Stimulated activated CD4-positive, alpha-beta T cell treated with anti-CD3 and anti-CD28 coated beads, Interleukin-2, amount 100 ng/mL, for 24 hours (primary cell): ENCODE data around the gene ZNF280D.
"Not testable (repeated sequence)": the region's sequence is repeated elsewhere in the genome, so short reads cannot be mapped to it uniquely, and the experiment has no call there.

Experiments used
- DNase-seq, 2 donors: peaks; one replicate each; pipeline ENCODE4 v3.0.0-alpha.2; 2020

ZNF280D gene, protein sequence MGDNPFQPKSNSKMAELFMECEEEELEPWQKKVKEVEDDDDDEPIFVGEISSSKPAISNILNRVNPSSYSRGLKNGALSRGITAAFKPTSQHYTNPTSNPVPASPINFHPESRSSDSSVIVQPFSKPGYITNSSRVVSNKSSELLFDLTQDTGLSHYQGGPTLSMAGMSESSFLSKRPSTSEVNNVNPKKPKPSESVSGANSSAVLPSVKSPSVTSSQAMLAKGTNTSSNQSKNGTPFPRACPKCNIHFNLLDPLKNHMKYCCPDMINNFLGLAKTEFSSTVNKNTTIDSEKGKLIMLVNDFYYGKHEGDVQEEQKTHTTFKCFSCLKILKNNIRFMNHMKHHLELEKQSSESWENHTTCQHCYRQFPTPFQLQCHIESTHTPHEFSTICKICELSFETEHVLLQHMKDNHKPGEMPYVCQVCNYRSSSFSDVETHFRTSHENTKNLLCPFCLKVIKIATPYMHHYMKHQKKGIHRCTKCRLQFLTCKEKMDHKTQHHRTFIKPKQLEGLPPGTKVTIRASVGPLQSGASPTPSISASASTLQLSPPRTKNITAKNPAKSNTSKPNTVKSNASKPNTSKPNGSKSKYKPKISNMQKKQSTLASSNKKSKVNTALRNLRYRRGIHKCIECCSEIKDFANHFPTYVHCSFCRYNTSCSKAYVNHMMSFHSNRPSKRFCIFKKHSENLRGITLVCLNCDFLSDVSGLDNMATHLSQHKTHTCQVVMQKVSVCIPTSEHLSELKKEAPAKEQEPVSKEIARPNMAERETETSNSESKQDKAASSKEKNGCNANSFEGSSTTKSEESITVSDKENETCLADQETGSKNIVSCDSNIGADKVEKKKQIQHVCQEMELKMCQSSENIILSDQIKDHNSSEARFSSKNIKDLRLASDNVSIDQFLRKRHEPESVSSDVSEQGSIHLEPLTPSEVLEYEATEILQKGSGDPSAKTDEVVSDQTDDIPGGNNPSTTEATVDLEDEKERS

DNA sequence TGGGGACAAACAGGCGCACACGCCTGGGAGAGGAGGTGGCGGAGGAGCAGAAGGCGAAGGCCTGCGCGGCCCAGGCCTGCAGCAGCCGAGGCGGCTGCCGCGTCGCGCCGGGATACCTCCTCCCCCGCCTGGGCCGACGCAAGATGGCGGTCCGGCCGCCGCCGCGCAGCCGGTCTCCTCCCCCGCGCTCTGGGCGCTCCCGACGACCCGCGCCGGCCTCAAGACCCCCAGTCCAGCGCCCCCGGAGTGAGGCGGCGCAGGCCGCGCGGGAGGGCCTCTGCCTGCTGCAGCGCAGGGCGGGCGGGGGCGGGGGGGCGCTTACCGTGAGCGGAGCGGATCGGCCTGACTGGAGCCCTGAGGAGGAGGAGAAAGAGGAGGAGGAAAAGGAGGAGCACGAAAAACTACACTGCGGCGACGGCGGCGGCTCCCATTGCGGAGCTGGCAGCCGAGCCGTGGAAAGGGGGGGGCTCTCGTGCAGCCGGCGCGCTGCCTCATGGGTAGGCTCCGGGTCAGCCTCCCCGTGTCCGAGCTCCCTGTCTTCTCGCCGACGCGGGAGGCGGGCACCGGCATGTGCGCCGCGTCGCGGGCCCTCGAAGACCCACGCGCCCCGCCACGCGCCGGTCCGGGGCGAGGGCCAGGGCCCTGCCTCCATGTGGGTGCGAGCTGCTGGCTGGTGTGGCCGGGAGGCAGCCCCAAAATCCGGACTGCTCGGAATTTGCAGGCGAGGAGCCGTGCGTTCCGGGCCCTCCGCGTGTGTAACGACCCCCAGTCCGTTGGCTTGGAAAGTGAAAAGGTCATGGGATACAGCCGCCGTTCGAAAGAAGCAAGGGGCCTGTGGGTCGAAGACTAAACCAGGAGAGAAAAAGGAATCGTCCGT, at the start of gene ZNF280D:
TSS of gene ZNF280D (minus strand) at position 374 of the 877 bp plus-strand sequence. CDS start 26,400 bp downstream, outside the sequence.
- peak; percentile 80 to 81 for DNase-seq

DNA sequence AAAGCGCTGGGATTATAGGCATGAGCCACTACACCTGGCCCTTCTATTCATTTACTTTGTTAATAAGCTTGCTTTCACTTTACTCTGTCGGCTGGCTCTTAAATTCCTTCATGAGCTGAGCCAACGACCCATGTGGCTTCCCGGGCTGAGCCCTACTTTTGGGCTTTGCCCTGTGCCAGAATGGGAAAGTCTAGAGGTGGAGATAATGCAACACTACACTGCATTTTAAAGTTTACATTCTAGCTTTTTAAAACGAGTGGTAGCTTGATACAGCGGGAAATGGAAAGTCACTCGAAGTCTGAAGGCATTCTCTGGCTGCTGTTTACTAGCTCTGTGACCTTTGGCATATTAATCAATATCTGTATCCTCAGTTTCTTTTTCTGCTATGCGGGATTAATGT, 49.0 kb upstream of the ZNF280D start:
- DNase-seq, result no peak

DNA sequence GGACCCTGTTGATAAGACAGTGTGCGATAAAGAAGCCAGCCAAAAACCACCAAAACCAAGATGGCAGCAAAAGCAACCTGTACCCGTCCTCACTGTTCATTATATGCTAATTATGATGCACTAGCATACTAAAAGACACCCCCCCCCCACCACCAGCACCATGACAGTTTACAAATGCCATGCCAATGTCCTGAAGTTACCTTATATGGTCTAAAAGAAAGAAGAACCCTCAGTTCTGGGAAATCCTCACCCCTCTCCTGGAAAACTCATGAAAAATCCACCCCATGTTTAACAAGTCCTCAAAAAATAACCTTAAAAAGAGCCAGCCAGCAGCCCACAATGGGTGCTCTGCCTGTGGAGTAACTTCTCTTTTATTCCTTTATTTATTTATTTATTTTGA, 48.4 kb upstream of the ZNF280D start:
- DNase-seq, result no peak

DNA sequence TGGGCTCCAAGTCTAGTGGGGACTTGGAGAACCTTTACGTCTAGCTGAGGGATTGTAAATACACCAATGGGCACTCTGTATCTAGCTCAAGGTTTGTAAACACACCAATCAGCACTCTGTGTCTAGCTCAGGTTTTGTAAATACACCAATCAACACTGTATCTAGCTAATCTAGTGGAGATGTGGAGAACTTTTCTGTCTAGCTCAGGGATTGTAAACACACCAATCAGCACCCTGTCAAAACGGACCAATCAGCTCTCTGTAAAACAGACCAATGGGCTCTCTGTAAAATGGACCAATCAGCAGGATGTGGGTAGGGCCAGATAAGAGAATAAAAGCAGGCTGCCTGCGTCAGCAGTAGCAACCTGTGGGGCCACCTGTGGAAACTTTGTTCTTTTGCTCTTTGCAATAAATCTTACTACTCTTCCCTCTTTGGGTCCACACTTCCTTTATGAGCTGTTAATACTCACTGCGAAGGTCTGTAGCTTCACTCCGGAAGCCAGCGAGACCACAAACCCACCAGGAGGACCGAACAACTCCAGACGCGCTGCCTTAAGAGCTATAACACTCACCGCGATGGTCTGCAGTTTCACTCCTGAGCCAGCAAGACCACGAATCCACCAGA, 46.9 kb upstream of the ZNF280D start:
- peak in 1 of 2 donors; percentile 8 for DNase-seq

DNA sequence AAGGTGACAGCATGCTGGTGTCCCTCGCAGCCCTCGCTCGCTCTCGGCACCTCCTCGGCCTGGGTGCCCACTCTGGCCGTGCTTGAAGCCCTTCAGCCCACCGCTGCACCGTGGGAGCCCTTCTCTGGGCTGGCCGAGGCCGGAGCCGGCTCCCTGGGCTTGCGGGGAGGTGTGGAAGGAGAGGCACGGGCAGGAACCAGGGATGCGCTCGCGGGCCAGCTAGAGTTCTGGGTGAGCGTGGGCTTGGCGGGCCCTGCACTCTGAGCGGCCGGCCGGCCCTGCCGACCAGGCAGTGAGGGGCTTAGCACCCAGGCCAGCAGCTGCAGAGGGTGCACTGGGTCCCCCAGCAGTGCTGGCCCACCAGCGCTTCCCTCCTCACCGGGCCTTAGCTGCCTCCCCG, 46.1 kb upstream of the ZNF280D start:
- DNase-seq, result not testable (repeated sequence)

DNA sequence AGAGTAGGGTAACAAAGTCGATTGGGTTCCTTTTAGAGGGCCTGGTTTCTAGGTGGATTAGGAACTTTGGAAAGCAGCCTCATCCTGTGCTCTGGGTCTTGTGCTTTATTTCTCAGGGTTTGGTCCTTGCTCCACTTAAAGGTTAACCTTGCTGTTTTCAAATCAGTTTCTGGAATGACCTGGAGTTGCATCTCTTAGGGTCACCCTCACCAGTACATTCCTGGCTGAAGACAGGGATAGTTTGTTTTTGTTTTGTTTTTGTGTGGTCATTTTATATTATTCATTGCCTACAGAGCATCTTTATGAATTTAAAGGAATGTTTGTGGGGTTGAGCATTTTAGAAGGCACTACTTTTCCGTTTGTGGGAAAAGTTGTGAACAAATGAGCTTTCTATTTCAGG, 45.5 kb upstream of the ZNF280D start:
- no peak for DNase-seq

DNA sequence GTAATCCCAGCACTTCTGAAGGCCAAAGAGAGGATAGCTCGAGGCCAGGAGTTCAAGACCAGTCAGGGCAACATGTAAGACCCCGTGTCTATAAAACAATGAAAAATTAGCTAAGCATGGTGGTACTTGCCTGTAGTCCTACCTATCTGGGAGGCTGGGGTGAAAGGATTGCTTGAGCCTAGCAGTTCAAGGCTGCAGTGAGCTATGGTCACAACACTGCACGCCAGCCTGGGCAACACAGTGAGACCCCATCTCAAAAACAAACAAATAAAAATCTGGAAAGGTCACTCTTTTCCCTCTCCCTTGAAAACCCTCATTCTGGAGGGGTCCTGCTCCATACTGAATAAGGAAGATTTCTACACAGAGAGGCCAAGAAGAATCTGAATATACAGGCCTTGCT, 43.5 kb upstream of the ZNF280D start:
- DNase-seq, result no peak

DNA sequence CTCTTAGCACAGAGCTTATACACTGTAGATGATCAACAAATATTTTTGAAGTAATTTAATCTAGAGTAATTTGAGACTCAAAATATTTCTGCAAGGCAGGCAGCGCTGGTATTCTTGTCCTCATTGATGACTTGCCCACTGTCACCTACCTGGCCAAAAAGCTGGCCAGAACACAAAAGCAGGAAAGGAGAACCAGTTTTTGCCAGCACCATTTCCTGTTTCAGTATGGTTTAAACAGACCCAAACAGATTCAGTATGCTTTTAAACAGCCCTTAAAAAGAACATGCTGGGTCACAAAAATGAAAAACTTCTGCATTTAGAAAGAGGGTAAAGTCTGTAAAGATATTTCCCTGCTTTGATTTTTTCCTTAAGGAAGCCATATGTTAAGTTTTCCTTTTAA, 42.3 kb upstream of the ZNF280D start:
- DNase-seq, result no peak

DNA sequence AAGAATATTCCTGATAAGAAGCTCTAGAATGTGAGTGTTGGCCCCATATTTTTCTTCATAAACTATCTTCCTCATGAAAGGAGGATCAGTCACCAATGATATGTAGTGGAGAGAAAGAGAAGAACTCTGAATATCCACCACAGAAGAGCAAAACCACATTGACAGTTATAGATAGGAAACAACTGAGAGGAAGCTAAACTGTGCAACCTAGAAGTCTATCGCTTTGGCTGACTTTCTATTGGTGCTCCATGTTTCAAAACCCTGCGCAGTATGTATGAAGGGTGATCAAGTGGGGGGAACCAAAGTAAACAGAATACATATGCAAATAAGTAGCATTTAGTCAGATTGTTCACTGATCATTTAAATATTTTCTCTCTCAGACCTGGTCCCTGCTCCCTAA, 41.0 kb upstream of the ZNF280D start:
- DNase-seq, result no peak

DNA sequence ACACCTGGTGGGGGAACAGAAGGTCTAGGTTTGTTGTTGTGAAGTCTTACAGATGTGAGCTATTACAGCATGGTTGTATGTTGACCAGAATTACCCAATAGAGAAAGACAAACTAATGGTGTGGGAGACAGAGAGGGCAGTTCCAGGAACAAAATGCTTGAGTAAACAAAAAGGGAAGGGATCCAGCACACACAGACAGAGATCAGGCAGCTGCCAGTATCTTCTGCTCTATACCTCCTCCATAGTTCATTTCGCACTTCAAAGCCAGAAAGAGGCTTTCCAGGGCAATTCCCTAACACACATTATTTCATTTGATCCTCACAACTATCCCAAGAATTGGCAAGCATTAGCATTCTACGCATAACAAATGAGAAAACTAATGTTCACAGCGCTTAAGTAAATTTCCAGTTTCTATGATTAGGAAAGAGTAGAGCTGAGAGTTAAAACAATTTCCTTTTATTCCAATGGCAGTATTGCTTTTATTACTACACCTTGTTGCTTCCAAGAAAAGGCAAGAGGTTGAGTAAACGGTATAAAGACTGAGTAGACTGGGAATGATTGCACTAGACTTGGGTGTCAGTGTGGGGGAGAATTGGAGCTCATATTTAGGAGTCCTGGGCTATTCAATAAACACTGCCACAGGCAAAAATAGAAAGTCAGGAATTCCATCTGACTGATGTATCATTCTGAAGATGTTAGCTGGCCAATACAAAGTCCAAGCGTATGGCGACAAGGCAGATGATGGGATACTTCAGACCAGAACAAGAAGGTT, 39.7 kb upstream of the ZNF280D start:
- DNase-seq, result no peak

DNA sequence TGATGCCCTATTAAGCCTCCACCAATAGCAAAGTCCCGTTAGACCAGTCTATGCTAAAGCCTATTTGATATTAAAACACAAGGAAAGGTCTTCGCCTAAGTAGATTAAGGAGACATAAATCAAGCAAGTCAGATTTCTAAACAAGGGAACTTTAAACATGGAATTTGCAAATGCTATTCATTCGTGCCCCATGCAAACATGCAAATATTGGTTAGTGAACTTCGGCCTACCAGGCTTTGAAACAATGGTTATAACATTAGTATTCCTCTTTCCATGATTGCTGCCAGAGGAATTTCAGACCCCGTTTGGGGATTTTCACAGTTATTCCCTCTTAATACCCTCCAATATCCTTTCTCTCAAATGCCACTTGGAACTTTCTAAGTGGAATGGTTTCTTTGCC, 36.9 kb upstream of the ZNF280D start:
- no peak for DNase-seq

DNA sequence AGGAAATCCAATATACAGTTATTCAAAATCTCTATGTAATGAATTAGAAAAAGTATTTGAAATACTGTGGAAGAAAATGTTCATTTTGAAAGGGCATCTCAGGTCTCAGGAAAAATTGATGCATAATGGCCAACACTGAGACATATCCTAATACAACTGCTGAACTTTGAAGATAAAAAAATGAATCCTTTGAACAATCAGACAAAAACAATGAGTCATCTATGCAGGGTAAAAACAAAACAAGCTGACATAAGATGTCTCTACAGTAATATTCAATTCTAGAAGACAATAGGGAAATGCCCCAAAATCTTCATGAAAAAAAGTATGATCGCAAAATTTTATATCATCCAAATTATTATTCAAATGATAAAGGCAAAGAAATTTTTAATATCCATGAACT, 34.0 kb upstream of the ZNF280D start:
- no peak for DNase-seq

DNA sequence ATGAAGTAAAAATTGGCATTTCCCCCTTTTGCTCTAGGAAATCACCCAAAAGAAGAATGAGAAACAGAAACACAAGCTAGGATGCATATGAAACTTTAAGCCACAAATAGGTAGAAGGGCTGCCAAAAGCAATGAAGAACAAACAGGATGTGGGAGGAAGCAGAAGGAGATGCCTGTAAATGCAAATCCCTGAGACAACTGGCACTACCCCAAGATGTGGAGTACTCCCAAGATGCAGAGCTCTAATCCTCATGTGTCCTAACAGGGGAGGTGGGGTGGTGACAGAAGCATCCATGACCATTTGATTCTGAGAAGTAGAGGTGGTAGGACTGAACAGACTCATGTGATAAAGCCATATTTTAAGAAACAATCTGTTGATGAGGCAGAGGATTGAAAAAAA, 31.9 kb upstream of the ZNF280D start:
- no peak for DNase-seq

DNA sequence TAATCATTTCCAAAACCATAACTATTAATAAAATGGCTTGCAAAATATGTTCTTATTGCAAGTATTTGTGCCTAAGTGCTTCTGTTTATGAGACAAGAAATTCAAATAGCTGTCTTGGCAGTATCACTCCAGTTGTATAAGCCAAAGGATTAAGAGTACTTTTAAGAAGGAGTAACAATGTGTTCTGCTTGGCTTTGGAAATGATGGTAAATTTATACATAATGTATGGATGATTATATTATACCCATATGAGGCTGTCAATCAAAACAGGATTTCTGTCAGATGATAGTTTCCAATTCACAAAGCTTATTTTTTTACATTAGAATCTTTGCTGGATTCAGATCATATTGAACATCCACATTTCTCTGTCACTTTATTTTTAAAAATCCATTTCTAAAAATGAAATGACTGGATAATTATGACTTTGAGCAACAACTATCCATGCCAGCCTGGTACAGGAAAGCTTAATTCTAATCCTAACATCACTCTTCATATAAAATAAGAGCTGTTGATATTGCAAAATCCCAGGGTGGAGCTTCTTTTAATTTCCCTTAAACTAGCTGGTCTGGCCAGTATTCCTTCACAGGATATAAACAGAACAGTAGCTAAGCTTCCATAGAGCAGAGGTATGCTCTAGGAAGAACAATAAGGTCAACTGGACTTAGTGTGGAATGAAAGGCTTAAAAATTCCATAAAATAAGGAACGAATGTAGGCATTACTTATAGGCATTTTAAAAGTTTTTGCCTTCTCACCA, 30.0 kb upstream of the ZNF280D start:
- no peak for DNase-seq

DNA sequence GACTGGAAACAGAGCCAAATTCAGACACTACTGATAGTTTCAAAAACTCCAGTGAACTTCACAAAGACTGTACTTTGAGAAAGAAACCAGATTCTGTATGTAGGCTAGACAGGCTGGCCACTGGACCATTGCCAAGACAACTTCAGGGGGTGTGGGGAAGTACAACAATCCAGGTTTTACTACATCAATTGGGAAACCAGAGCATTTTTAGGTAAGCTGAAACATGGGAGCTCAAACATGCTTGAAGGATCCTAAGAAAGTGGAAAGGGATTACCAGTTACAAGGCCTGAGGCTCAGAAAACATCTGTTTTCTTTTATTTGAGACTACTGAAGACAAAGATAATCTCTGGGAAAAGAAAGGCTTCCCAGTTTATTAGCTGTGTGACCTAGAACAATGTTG, 26.9 kb upstream of the ZNF280D start:
- DNase-seq, result no peak

DNA sequence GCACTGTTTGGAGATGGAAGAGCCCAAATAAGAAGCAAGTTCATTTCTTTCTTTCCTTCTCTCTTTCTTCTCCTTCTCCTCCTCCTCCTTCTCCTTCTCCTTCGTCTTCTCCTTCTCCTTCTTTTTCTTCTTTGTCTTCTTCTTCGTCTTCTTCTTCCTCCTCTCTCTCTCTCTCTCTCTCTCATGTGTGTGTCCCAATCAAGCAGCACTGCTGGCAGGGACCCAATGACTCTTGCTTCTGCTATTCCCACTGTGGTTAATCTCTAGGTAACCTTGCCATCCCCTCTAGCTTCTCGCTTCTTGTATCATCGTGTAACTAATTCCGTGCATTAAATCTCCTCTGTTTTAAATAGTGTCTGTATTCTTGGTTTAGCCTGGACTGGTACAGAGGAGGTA, 26.1 kb upstream of the ZNF280D start:
- DNase-seq, result no peak

DNA sequence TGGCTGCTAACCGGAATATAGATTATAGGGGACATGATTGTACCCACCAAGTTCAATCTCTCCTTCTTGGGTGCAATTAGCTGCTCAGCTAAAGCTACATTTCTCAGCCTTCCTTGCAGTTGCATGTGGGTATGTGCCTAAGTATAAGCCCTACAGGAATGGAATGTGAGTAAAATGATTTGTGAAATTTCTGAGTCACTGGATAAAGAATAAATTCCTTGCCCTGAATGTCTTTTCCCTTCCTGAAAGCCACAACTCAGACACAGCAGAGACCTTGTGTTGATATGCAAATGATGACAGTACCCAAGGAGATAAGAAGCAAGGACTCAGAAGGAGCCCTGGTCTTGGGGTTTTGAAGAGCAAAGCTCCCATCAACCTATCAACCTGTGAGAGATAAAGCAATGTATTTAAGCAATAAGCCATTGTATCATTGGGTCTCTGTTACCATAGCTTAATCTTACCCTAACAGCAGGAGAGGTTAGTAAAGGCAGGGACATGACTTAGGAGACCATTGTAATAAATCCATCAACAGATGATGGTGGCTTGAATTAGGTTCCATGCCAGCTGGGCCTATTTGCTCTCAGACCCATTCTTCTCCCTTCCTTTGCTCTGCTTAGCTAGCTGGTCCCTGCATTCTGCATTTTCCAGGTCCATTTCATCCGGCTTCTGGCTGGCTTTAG, 25.6 kb upstream of the ZNF280D start:
- DNase-seq, result no peak

DNA sequence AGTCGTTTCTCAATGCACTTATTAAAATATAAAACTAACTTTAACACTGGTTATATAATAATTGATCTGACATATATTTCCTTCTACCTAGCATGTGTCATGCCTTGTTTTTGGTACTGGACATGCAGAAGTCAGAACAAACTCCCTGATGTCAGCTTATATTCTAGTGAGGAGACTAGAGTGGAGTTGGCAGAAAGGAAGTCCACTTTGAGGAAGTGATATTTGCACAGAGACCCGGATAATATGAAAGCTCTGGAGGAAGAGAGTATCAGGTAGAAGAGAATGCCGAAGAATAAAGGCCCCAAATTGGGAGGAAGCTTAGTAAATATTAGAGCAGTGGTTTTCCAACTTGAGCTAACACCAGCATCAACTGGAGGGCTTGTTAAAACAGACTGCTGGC, 24.6 kb upstream of the ZNF280D start:
- no peak for DNase-seq

DNA sequence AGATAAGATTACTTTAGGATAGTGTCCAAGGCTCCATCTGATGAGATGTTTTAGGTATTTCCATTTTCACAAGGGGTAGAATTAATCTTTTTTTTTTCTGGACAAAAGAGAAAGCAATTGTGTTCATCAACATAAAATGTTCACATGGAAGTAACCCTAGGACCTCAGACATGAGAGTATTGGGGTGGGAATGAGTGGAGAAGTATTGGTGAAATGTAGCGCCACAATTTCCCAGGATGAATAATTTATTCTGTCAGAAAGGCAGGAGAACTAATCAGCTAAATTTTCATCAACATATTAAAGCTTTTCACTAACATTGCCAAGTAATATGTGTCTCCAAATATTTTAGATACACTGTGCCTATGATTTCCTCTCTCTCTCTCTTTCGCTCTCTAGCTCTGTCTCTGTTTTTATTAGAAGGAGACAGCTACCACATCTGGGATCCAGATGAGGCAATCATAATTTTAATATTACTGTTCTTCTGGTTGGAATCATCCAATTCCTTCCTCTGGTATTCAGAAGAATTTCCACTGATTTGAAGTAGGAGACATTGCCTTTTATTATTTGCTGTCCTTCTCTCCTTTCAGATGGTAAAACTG, 21.6 kb upstream of the ZNF280D start:
- DNase-seq, result no peak

DNA sequence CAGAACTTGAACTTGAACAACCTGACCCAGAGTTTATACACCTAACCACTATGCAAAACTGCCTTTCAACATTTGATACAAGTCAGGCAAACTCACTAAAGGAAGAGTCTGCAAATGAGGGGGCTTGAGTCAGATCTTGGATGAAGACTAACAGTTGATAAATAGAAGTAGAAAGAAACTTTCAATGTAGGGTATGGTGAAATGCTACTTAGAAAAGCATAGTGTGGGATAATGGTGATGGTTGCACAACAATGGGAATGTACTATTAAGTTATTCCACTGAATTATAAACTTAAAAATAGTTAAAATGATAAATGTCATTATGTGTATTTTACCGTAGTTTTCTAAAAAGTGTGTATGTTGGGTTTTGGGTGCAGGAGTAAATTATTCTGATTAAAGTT, 19.7 kb upstream of the ZNF280D start:
- DNase-seq, result no peak
